Dermis lymphatic vessel endothelial cell (primary cell): ENCODE results near the gene RAP2C. TPM values are rescaled to one million over a fixed set of nuclear protein-coding genes. Genes with fewer than 3 reads are reported as not detected.

Source experiments
- total RNA-seq: library from RNA; depleted of rRNA; stranded (reverse); fragments of >200 nt; gene quantifications from 2 replicates; pipeline ENCODE4 v1.2.1, GENCODE V29; 2014

Gene RAP2C
- total RNA-seq = 12.1 and 15.0 TPM in 2 replicates

GRCh38 chrX:132219343-132219768 lies at the start of gene RAP2C:
TSS of gene RAP2C (minus strand) at chrX:132219447. CDS start at chrX:132217268, 2,179 bp downstream.

Other genes starting within 250 kb of the RAP2C start
- gene STK26, start 196.1 kb downstream of the RAP2C start, total RNA-seq = 0.09 and 0.22 TPM in 2 replicates
- gene FRMD7, start 91.4 kb downstream of the RAP2C start, total RNA-seq = not detected in 2 replicates